ENCODE data around the gene NREP.

NREP gene

DNA sequence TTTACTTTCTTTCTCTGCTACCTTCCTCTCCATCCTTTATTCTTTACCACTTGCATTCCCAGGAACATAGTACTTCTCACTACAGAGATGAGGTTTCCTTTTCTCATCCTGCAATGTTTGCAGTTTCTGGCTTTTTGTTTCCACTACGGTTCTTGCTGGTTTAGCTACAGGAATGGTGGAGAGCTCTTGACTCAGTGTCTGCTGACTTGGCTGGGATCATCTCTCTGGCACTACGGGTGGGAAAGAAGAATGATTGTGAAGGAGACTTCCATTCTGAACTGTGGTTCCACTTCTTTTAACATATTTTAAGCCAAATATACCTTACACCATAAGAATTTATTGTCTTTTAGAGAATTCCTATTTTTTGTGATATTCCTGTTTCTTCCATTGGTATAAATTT lies 65.1 kb downstream of the NREP start:
- Histone ChIP-seq H3K36me3 (ENCODE audit: insufficient read depth, low read length) (no peaks in the 10 kb centered on the region), H3K9ac (ENCODE audit: low read depth, low read length) (no peak overlapping the region), H3K4me3 (ENCODE audit: low read length) (no peak overlapping the region), H3K4me1 (ENCODE audit: insufficient read depth, low read length) (peaks cover 11% of the 10 kb centered on the region), H3K9me3 (ENCODE audit: insufficient read depth, low read depth, low read length) (no peaks in the 10 kb centered on the region), H3K27me3 (ENCODE audit: insufficient read depth, low read length) (no peaks in the 10 kb centered on the region), H3K27ac (ENCODE audit: low read depth, low read length) (no peak overlapping the region)
- 95% methylated on average over 1 of the region's 2 CpGs for WGBS

DNA sequence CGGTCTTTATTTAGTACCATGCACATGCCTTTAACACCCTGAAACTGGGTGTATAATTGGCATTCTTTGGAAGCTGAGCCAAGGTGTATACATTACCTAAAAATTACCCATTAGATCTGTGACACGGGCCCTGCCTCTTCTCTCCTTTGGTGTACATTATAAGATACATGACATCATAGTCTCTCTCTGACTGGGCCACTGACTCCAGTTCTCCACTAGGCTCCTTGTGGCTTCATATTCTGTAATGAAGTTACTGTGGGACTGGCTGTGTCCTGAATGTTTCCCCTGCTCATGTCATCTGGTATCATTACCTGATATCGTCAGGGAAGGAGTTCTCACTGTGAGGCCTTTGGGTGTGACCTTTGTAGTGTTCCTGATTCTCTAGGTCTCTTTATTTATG lies 65.5 kb downstream of the NREP start:
- no peak overlapping the region for H3K9ac ChIP-seq (ENCODE audit: low read depth, low read length)
- WGBS = 97% methylated on average over 3 of the region's 3 CpGs
- H3K27me3 ChIP-seq (ENCODE audit: insufficient read depth, low read length) = no peaks in the 10 kb centered on the region
- peaks cover 11% of the 10 kb centered on the region for H3K4me1 ChIP-seq (ENCODE audit: insufficient read depth, low read length)
- H3K36me3 ChIP-seq (ENCODE audit: insufficient read depth, low read length) = no peaks in the 10 kb centered on the region
- H3K9me3 ChIP-seq (ENCODE audit: insufficient read depth, low read depth, low read length) = no peaks in the 10 kb centered on the region
- no peak overlapping the region for H3K4me3 ChIP-seq (ENCODE audit: low read length)
- no peak overlapping the region for H3K27ac ChIP-seq (ENCODE audit: low read depth, low read length)

DNA sequence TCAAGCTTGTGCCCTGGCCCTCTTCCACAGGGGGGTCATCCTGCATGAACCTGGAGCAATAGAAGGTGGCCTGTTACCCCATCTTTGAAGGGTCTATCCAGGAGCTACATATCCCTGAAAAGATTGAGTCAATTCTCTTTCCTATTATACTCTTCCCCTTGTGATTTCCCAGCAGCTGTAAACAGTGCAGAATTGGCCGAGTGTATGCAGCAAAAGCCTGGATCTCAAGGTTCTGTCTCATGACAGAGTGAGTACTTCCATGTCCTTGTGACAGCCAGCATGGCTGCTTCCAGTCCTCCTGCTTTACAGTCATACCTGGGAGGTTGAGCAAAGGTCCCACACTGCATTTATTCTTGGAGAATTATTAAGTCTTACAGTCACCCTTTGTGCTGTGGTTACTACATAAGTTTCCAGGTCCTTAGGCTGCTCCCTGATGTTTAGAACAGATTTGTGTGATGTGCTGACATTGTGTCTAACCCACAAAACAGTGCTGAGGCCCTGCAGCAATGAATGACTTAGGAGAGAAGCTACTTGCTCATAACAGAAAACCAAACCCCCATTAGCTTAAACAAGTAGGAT lies 67.5 kb downstream of the NREP start:
- Histone ChIP-seq H3K9ac (ENCODE audit: low read depth, low read length) (no peak overlapping the region), H3K36me3 (ENCODE audit: insufficient read depth, low read length) (no peaks in the 10 kb centered on the region), H3K4me3 (ENCODE audit: low read length) (no peak overlapping the region), H3K9me3 (ENCODE audit: insufficient read depth, low read depth, low read length) (no peaks in the 10 kb centered on the region), H3K27ac (ENCODE audit: low read depth, low read length) (no peak overlapping the region), H3K4me1 (ENCODE audit: insufficient read depth, low read length) (0 out of 2 replicates have a peak, but pooled peaks cover 4% of the 10 kb centered on the region), H3K27me3 (ENCODE audit: insufficient read depth, low read length) (no peaks in the 10 kb centered on the region)
- WGBS = 99% methylated on average over 1 of the region's 1 CpG

DNA sequence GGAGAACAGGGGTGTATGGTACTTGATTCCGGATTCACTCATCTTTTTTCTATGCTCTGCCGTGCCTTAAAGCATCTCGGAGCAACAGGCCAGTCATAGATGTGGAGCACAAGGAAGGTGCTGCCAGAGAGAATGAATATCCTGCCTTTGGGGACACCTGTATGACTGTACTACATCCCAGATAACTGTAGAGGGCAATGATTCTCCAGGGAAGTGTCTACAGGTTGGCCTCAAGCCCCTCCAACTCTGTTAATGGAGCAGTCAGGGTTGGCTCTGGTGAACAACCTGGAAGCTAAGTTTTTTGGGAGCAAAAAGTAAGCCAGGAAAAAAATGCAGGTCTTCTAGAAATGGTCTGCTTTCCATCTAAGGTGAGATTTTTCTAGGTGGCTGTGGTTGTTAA lies 71.0 kb downstream of the NREP start:
- no peak overlapping the region for H3K27ac ChIP-seq (ENCODE audit: low read depth, low read length)
- no peaks in the 10 kb centered on the region for H3K27me3 ChIP-seq (ENCODE audit: insufficient read depth, low read length)
- peaks cover 10% of the 10 kb centered on the region; the same call in 1 of the 2 replicates for H3K4me1 ChIP-seq (ENCODE audit: insufficient read depth, low read length)
- H3K36me3 ChIP-seq (ENCODE audit: insufficient read depth, low read length) = no peaks in the 10 kb centered on the region
- H3K4me3 ChIP-seq (ENCODE audit: low read length) = no peak overlapping the region
- no peak overlapping the region for H3K9ac ChIP-seq (ENCODE audit: low read depth, low read length)
- H3K9me3 ChIP-seq (ENCODE audit: insufficient read depth, low read depth, low read length) = no peaks in the 10 kb centered on the region
- 89% methylated on average over 3 of the region's 3 CpGs for WGBS

DNA sequence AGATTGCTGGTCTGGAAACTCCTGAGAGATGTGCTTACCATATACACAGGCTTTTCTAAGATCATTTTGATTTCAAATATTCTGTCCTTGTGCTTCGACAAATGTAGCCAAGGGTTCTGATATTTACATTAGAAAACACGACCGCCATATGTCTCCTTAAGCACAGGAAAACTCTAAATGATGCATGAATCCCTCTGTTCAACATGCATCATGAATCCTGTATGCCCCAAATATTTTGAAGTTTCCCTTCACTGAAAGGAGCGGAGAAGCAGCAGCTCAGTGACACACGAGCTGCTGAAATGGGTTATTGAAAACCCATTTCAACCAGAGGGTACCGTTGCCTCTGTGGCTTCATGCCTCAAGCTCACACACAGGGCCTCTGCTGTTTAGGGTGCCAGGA lies 74.4 kb downstream of the NREP start:
- Histone ChIP-seq H3K4me1 (ENCODE audit: insufficient read depth, low read length) (peaks cover 13% of the 10 kb centered on the region; the same call in 1 of the 2 replicates), H3K9ac (ENCODE audit: low read depth, low read length) (no peak overlapping the region), H3K27me3 (ENCODE audit: insufficient read depth, low read length) (no peaks in the 10 kb centered on the region), H3K36me3 (ENCODE audit: insufficient read depth, low read length) (no peaks in the 10 kb centered on the region), H3K9me3 (ENCODE audit: insufficient read depth, low read depth, low read length) (no peaks in the 10 kb centered on the region), H3K4me3 (ENCODE audit: low read length) (no peak overlapping the region), H3K27ac (ENCODE audit: low read depth, low read length) (no peak overlapping the region)
- WGBS = 97% methylated on average over 6 of the region's 6 CpGs

DNA sequence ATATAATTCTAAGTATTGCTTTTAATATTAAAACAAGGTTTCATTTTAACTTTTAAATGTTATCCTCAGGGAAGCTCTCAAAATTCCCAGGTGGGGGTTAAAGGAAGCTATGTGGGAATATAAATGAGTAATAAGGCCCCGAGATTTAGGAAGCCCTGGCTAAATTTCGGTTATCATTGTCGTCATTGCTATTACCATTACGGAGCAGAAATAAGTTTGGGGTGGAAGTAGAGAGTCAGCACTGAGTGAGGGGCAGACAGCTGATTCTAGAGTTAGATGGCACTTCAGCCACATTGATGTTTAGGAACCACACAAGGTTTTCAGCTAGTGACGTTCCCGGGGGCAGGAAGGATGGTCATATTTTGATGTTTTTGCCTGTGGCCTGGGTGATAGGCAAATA lies 74.9 kb downstream of the NREP start:
- no peaks in the 10 kb centered on the region for H3K36me3 ChIP-seq (ENCODE audit: insufficient read depth, low read length)
- no peak overlapping the region for H3K4me3 ChIP-seq (ENCODE audit: low read length)
- WGBS = 95% methylated on average over 6 of the region's 6 CpGs
- no peaks in the 10 kb centered on the region for H3K27me3 ChIP-seq (ENCODE audit: insufficient read depth, low read length)
- H3K9me3 ChIP-seq (ENCODE audit: insufficient read depth, low read depth, low read length) = no peaks in the 10 kb centered on the region
- no peak overlapping the region for H3K9ac ChIP-seq (ENCODE audit: low read depth, low read length)
- peaks cover 13% of the 10 kb centered on the region; the same call in 1 of the 2 replicates for H3K4me1 ChIP-seq (ENCODE audit: insufficient read depth, low read length)
- H3K27ac ChIP-seq (ENCODE audit: low read depth, low read length) = no peak overlapping the region

DNA sequence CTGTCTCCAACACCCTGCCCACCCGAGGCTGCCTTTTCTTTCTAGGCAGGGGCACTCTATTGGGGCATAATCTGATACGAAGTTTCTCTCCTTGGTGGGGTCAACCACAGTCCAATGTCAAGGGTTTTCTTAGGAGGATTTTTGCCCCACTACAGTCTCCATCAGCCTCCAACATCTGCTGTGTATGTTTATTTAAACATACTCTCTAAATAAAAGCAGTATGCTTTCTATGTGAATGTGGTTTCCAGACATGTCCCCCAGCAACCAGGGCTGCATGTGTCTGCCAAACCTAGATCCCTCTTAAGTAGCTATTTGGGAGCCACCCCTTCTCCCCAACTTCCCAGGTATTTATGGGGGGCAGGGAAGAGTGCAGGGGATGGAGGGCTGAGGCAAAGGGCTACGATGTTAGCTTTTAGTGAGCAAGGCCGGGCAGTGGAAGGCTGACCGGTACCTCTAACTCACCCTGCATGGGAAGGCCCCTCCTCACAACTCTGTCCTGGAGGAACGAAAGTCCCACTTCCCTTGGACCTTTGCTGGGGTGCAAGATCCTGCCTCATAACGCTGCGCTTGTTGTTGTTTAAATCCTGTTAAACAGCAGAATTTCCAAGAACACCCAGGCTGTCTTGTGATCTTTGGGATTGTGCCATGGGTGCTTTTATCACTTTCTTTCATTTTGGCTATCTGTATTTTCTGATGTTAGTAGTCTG lies 75.4 kb downstream of the NREP start:
- Histone ChIP-seq H3K9me3 (ENCODE audit: insufficient read depth, low read depth, low read length) (no peaks in the 10 kb centered on the region), H3K9ac (ENCODE audit: low read depth, low read length) (no peak overlapping the region), H3K27ac (ENCODE audit: low read depth, low read length) (no peak overlapping the region), H3K36me3 (ENCODE audit: insufficient read depth, low read length) (no peaks in the 10 kb centered on the region), H3K27me3 (ENCODE audit: insufficient read depth, low read length) (no peaks in the 10 kb centered on the region), H3K4me3 (ENCODE audit: low read length) (no peak overlapping the region), H3K4me1 (ENCODE audit: insufficient read depth, low read length) (peaks cover 13% of the 10 kb centered on the region; the same call in 1 of the 2 replicates)
- 91% methylated on average over 8 of the region's 8 CpGs for WGBS

DNA sequence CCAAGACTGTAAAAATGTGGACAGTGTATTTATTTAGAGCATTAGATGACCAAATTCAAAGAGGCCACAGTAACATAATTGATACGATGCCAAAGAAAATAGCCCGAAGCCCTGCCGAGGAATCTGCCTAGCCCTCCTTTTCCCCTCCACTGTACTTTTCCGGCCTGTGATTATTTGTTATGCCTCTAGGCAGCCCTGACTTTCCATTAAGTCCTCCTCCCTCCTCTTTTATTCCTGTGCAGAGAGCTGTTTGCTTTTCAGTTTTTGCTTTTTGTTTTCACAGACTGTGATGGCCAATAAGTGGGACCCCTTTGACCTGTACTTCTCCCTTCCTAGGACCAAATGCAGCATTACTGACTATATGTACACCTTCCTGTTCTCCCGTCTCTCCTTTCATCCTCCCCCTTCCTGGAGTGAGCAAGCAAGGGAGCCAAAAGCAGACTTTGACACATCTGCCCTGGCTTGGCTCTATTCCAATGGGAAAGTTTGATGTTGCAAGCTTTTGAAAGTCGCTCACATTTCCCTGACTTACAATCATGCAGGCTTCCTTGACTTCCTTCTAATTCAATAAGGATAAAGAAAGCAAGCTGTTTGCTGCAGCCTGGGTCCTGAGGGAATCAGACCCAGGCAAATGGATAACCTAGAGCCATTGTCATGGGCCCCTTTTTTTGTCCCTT lies 76.1 kb downstream of the NREP start:
- H3K27ac ChIP-seq (ENCODE audit: low read depth, low read length) = no peak overlapping the region
- no peaks in the 10 kb centered on the region for H3K27me3 ChIP-seq (ENCODE audit: insufficient read depth, low read length)
- WGBS = 87% methylated on average over 6 of the region's 6 CpGs
- H3K36me3 ChIP-seq (ENCODE audit: insufficient read depth, low read length) = no peaks in the 10 kb centered on the region
- H3K4me3 ChIP-seq (ENCODE audit: low read length) = no peak overlapping the region
- no peaks in the 10 kb centered on the region for H3K9me3 ChIP-seq (ENCODE audit: insufficient read depth, low read depth, low read length)
- H3K9ac ChIP-seq (ENCODE audit: low read depth, low read length) = 0 out of 2 replicates have a peak overlapping the region, but pooled peaks have one; percentile 30
- H3K4me1 ChIP-seq (ENCODE audit: insufficient read depth, low read length) = peaks cover 14% of the 10 kb centered on the region

DNA sequence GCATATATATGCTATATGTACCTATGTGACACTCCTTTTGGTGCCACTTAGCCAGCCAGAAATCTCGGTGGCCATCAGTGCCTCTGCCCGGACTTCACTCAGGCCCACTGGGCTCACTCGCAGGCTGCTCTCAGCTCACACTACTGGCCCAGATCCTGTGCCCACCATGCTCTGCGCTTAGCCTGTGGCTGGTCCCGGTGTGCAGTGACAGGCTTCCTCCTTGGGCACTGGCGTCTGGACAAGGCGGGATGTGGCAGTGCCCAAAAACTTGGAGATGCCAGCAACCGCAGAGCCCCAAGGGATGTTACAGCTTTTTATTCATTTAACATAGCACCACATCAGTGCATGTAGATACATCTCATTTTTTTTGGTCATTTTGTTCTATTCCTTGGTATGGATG lies 77.4 kb downstream of the NREP start:
- H3K9ac ChIP-seq (ENCODE audit: low read depth, low read length) = no peak overlapping the region
- 95% methylated on average over 8 of the region's 8 CpGs for WGBS
- H3K27me3 ChIP-seq (ENCODE audit: insufficient read depth, low read length) = no peaks in the 10 kb centered on the region
- peaks cover 24% of the 10 kb centered on the region for H3K4me1 ChIP-seq (ENCODE audit: insufficient read depth, low read length)
- H3K36me3 ChIP-seq (ENCODE audit: insufficient read depth, low read length) = no peaks in the 10 kb centered on the region
- no peak overlapping the region for H3K27ac ChIP-seq (ENCODE audit: low read depth, low read length)
- no peaks in the 10 kb centered on the region for H3K9me3 ChIP-seq (ENCODE audit: insufficient read depth, low read depth, low read length)
- no peak overlapping the region for H3K4me3 ChIP-seq (ENCODE audit: low read length)

Data from HUES64 (cell line).